ENCODE data around the gene TASOR2.

Gene TASOR2

DNA sequence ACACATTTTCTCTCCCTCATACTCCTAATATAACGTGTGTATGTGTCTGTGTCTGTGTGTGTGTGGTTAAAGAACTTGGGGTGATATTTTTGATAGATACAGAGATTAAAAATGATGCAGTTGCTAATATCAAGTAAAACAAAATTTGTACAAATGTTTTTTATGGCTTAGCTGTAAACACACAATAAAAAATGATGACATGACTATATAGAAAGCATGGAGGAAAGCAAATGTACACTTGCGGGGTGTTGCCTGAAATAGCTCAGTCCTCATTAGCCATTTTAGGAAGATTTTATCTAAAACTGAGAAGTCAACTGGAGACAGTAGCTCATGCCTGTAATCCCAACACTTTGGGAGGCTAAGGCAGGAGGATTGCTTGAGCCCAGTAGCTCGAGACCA, 5.6 kb upstream of the TASOR2 start:
- TF ChIP-seq POU2F2 (IDR thresholded peaks at IDR 0.05; ENCODE audit: low read depth, low read length) (no peak), POLR2A (IDR thresholded peaks at IDR 0.05; ENCODE audit: low read depth, low read length) (no peak), POLR2AphosphoS5 (IDR thresholded peaks at IDR 0.05; ENCODE audit: low read depth, low read length) (no peak), TAF1 (IDR thresholded peaks at IDR 0.05; ENCODE audit: low read depth, low read length) (no peak), PAX5 (IDR thresholded peaks at IDR 0.05; ENCODE audit: insufficient read depth, low read length, severe bottlenecking) (no peak), SPI1 (IDR thresholded peaks at IDR 0.05; ENCODE audit: low read depth, low read length) (no peak)
- FAIRE-seq (no peak), DNase-seq (ENCODE audit: insufficient read length, low spot score) (no peak)

DNA sequence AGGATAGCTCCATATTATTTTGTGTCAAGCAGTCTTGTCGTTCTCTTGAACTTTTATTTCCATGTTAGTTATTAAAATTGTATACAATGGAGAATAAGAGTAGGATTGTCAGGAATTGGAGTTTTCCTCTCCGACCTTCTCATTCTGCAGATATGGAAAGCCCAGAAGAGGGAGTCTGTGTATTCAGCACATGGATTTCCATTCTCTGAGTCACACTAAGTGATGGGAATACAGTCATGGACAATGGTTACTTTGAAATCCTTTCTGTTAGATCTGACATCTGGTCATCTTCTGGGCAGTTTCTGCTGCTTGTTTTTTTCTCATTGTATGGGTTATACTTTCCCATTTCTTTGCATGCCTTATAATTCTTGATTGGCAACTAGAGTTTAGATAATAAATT, 5.0 kb upstream of the TASOR2 start:
- no peak for FAIRE-seq
- no peak for DNase-seq (ENCODE audit: insufficient read length, low spot score)
- TF ChIP-seq POLR2A (IDR thresholded peaks at IDR 0.05; ENCODE audit: low read depth, low read length), result no peak
- TF ChIP-seq SPI1 (IDR thresholded peaks at IDR 0.05; ENCODE audit: low read depth, low read length), result no peak
- TF ChIP-seq PAX5 (IDR thresholded peaks at IDR 0.05; ENCODE audit: insufficient read depth, low read length, severe bottlenecking), result no peak
- no peak for TF ChIP-seq POU2F2 (IDR thresholded peaks at IDR 0.05; ENCODE audit: low read depth, low read length)
- TF ChIP-seq POLR2AphosphoS5 (IDR thresholded peaks at IDR 0.05; ENCODE audit: low read depth, low read length), result no peak
- no peak for TF ChIP-seq TAF1 (IDR thresholded peaks at IDR 0.05; ENCODE audit: low read depth, low read length)

DNA sequence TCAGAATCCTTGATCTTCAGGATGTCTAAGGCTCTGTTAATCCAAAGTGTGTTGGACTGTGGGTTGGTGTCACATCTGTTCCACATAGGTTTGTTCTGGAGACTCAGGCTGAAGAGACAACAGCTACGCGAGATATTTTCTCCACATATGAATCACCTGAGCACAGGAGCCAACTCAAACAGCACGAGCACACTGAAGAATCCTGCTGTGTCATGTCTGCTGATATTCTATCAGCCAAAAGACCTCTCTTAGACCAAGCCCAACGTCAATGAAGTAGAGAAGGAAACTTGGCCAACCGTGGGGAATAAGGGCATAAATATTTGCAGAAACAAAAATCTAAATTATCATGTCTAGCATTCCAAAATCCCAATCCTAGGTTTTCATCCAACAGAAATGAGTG, 2.7 kb upstream of the TASOR2 start:
- peak; percentile 13 for FAIRE-seq
- TF ChIP-seq POLR2AphosphoS5 (IDR thresholded peaks at IDR 0.05; ENCODE audit: low read depth, low read length) (no peak), TAF1 (IDR thresholded peaks at IDR 0.05; ENCODE audit: low read depth, low read length) (no peak), PAX5 (IDR thresholded peaks at IDR 0.05; ENCODE audit: insufficient read depth, low read length, severe bottlenecking) (no peak), POLR2A (IDR thresholded peaks at IDR 0.05; ENCODE audit: low read depth, low read length) (no peak), SPI1 (IDR thresholded peaks at IDR 0.05; ENCODE audit: low read depth, low read length) (no peak), POU2F2 (IDR thresholded peaks at IDR 0.05; ENCODE audit: low read depth, low read length) (no peak)

DNA sequence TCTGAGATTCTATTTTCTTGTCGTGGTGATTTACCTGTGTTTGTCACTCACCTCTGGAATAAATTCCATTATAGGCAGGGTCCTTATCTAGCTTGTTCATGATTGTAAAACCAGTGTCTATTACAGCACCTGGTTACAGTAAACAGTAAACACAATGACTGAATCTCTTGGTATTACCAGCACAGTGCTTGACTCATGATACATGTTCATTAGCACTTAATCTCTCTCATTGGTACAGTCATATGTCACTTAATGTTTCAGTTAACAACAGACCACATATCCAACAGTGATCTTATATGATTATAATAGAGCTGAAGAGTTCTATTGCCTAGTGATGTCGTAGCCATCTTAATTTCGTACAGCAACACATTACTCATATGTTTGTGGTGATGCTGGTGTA, 1.6 kb upstream of the TASOR2 start:
- FAIRE-seq, result no peak
- no peak for TF ChIP-seq POU2F2 (IDR thresholded peaks at IDR 0.05; ENCODE audit: low read depth, low read length)
- no peak for TF ChIP-seq TAF1 (IDR thresholded peaks at IDR 0.05; ENCODE audit: low read depth, low read length)
- no peak for TF ChIP-seq PAX5 (IDR thresholded peaks at IDR 0.05; ENCODE audit: insufficient read depth, low read length, severe bottlenecking)
- TF ChIP-seq SPI1 (IDR thresholded peaks at IDR 0.05; ENCODE audit: low read depth, low read length), result no peak
- TF ChIP-seq POLR2AphosphoS5 (IDR thresholded peaks at IDR 0.05; ENCODE audit: low read depth, low read length), result no peak
- TF ChIP-seq POLR2A (IDR thresholded peaks at IDR 0.05; ENCODE audit: low read depth, low read length), result no peak
- no peak for DNase-seq (ENCODE audit: insufficient read length, low spot score)

More for the DNA sequence above, 2.7 kb upstream of the TASOR2 start:
- no peak for DNase-seq (ENCODE audit: insufficient read length, low spot score)

DNA sequence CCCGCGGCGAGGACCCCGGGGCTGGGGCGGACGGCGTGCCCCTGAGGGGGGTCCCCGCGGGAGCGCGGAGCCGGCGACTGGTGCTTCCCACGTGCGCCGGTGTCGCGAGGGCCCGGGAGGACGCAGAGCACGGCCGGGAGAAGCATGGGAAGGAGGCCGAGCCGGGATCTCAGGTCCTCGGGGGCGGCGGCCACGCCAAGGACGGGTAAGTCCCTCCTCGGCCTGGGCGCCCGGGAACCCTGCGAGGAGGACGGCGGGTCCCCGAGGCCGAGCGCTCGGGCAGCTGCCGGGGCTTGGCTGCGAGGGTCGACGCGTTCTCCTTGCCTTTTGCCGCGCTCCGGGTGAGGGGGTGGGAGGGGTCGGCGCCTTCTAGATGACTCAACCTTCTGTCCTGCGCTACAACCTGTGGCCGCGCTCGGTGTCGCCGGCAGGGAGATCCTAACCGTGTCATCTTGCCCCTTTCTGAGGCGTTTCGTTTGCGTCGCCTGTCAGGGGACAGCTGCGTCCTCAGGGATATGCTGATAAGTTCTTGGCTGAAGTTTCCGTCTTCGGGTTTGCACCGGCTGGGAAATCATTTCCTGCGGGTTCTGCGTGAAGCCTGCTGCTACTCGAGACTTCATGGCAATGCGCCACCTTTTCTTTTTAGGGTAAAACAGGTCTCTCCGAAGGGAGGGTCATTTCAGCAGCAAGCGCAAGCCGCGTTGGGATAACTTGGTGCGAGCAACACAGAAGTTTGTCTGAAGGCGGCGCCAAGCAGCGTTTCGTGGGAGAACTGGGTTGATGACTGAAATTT, 529 bp downstream of the TASOR2 start:
- TF ChIP-seq POLR2AphosphoS5 (IDR thresholded peaks at IDR 0.05; ENCODE audit: low read depth, low read length), result 0 out of 2 replicates have a peak, but pooled peaks have one; percentile 9
- no peak for TF ChIP-seq SPI1 (IDR thresholded peaks at IDR 0.05; ENCODE audit: low read depth, low read length)
- no peak for TF ChIP-seq POU2F2 (IDR thresholded peaks at IDR 0.05; ENCODE audit: low read depth, low read length)
- TF ChIP-seq POLR2A (IDR thresholded peaks at IDR 0.05; ENCODE audit: low read depth, low read length), result no peak; the same call in 1 of the 2 replicates
- TF ChIP-seq PAX5 (IDR thresholded peaks at IDR 0.05; ENCODE audit: insufficient read depth, low read length, severe bottlenecking), result no peak
- TF ChIP-seq TAF1 (IDR thresholded peaks at IDR 0.05; ENCODE audit: low read depth, low read length), result peak; percentile 48; the same call in 1 of the 2 replicates
- FAIRE-seq (peak; percentile 87), DNase-seq (ENCODE audit: insufficient read length, low spot score) (no peak)

DNA sequence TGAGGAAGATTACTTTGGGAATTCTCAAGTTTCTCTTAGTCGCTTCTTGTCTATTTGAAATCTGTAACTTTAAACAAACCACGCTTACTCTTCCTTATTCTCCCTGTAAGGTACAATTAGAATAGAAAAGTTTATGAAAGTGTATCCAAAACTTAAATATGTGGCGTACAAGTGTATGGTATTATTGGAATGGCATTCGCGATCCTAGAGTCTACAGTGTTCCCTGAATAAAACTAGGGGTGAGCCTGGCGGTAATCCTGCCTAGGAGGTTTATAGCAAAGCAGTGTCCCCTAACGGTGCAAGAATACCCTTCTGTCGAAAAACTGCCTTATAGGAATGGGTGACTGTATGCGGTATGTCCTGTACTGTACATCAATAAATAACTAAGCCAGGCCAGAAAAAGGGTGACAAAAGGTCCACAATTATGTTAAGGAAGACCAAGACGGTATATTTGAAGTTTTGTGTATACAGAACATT, 1.2 kb downstream of the TASOR2 start:
- TF ChIP-seq PAX5 (IDR thresholded peaks at IDR 0.05; ENCODE audit: insufficient read depth, low read length, severe bottlenecking) (no peak), POU2F2 (IDR thresholded peaks at IDR 0.05; ENCODE audit: low read depth, low read length) (no peak), SPI1 (IDR thresholded peaks at IDR 0.05; ENCODE audit: low read depth, low read length) (no peak), POLR2AphosphoS5 (IDR thresholded peaks at IDR 0.05; ENCODE audit: low read depth, low read length) (no peak), TAF1 (IDR thresholded peaks at IDR 0.05; ENCODE audit: low read depth, low read length) (no peak), POLR2A (IDR thresholded peaks at IDR 0.05; ENCODE audit: low read depth, low read length) (no peak)
- peak; percentile 52 for FAIRE-seq
- DNase-seq (ENCODE audit: insufficient read length, low spot score), result no peak

DNA sequence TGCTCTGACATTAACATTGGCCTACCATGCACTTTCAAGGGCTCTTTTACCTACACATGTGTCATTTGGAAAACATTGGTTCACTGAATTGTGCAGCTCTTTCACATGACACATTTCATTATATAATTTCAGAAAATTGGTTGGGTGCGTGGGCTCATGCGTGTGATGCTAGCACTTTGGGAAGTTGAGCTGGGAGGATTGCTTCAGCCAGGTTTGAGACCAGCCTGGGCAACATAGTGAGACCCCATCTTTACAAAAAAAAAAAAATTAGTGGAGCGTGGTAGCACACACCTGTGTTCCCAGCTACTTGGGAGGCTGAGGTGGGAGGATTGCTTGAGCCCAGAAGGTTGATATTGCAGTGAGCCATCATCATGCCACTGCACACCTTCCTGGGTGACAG, 3.9 kb downstream of the TASOR2 start:
- DNase-seq (ENCODE audit: insufficient read length, low spot score), result no peak
- no peak for FAIRE-seq
- TF ChIP-seq POLR2AphosphoS5 (IDR thresholded peaks at IDR 0.05; ENCODE audit: low read depth, low read length), result no peak
- no peak for TF ChIP-seq PAX5 (IDR thresholded peaks at IDR 0.05; ENCODE audit: insufficient read depth, low read length, severe bottlenecking)
- TF ChIP-seq POU2F2 (IDR thresholded peaks at IDR 0.05; ENCODE audit: low read depth, low read length), result no peak
- no peak for TF ChIP-seq POLR2A (IDR thresholded peaks at IDR 0.05; ENCODE audit: low read depth, low read length)
- no peak for TF ChIP-seq SPI1 (IDR thresholded peaks at IDR 0.05; ENCODE audit: low read depth, low read length)
- TF ChIP-seq TAF1 (IDR thresholded peaks at IDR 0.05; ENCODE audit: low read depth, low read length), result no peak

DNA sequence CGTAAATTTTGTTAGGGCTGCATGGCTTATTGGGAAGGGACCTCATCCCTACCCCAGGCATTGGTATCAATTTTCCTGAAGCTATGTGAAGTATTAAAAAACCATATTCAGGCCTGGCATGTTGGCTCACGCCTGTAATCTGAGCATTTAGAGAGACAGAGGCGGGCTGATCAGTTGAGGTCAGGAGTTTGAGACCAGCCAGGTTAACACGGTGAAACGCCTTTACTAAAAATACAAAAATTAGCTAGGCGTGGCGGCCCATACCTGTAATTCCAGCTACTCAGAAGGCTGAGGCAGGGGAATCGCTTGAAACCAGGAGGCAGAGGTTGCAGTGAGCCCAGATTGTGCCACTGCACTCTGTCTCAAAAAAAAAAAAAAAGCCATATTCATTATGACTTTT, 7.1 kb downstream of the TASOR2 start:
- DNase-seq (ENCODE audit: insufficient read length, low spot score), result no peak
- FAIRE-seq, result no peak
- no peak for TF ChIP-seq POU2F2 (IDR thresholded peaks at IDR 0.05; ENCODE audit: low read depth, low read length)
- TF ChIP-seq TAF1 (IDR thresholded peaks at IDR 0.05; ENCODE audit: low read depth, low read length), result no peak
- no peak for TF ChIP-seq SPI1 (IDR thresholded peaks at IDR 0.05; ENCODE audit: low read depth, low read length)
- no peak for TF ChIP-seq POLR2AphosphoS5 (IDR thresholded peaks at IDR 0.05; ENCODE audit: low read depth, low read length)
- no peak for TF ChIP-seq POLR2A (IDR thresholded peaks at IDR 0.05; ENCODE audit: low read depth, low read length)

DNA sequence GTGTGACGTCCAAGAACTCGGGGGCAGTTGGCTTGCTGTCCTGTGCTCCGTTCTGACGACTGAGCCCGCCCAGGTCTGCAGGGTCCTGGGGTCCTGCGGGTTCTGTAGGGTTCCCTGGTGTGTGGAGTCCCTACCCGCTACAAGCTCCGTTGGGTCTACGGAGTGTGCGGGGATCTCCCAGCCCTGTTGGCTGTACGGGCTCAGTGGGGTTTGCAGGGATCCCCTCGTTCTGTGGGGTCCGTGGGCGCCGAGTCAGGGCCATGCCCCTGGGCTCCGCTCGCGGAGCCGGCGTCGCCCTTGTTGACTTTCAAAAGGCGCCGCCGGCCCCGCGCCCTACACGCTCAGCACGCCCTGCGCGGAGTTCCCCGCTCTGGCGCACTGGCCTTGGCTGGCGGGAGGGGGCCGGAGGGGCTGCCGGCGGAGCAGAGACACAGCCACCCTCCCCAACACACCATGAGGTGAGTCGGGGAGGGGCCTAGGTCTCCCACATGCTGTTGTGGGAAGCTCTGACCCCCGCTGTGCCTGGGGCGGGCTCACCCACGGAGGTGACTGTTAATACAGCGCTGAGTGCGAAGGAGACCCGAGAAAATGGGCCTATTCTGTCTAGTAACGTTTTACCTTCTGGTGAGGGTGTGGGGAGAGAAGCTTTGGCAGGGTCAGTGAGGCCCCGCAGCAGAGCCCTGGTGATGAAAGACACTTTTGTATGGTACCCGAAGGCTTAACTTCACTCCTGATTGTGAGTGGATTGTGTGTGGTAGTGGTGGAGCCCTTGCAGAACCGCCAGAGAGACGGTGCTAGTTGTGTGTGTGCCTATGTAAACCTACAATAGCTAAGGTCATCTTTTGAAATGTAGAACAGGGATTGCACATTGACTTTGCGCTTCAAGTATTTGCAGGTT, 8.1 kb downstream of the TASOR2 start:
- TF ChIP-seq POLR2A (IDR thresholded peaks at IDR 0.05; ENCODE audit: low read depth, low read length) (peak; percentile 50; the same call in 1 of the 2 replicates), POLR2AphosphoS5 (IDR thresholded peaks at IDR 0.05; ENCODE audit: low read depth, low read length) (no peak; the same call in 1 of the 2 replicates)
- FAIRE-seq (peak; percentile 97), DNase-seq (ENCODE audit: insufficient read length, low spot score) (peak; percentile 46)
